Pons (tissue), 1 donor: ENCODE measurements around the gene C9orf57.
A peak's percentile ranks its signal among the peaks of the same experiment; 100 is the strongest.
"Not testable (repeated sequence)": the region's sequence is repeated elsewhere in the genome, so short reads cannot be mapped to it uniquely, and the experiment has no call there.

Experiments used
- DNase-seq: peaks from one replicate; pipeline ENCODE4 v3.0.0-alpha.2; 2016; ENCODE audit warnings: low spot score

C9orf57 gene

DNA sequence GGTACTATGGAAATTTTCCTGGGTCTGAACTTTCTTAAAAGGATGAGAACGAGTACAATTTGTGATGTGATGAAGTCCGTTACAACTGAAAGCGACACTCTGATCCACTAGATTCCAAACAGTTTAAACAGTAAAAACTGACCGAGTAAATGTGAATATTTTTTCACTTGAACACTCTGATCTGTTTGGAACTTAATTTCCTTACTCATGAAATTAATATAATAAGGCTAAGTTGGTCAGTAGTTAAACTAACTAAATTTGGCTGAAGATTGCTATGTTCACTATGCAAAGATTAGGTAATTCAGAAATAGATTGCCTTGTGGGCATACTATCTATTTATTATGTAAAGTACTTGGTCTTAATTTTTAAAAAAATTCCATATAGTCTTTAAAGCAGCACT, at the start of gene C9orf57:
Gene C9orf57 (minus strand): TSS at position 101 of the 400 bp plus-strand sequence. CDS start 1,282 bp downstream, outside the sequence.
- no peak for DNase-seq

- DNase-seq: no peak
Observed at GRCh38 chr9:72102520-72102919, 42.1 kb upstream of the C9orf57 start.

DNA sequence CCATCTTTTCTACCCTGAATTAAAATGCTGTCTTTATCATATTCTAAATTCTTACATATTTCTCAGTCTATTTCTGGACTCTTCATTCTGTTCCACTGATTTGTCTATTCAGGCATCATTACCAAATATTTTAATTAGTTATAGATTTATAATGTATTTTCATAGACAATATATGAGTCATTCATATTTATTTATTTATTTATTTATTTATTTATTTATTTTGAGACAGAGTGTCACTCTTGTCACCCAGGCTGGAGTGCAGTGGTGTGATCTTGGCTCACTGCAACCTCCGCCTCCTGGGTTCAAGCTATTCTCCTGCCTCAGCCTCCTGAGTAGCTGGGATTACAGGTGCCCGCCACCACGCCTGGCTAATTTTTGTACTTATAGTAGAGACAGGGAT, 35.1 kb upstream of the C9orf57 start:
- not testable (repeated sequence) for DNase-seq

GRCh38 chr9:72092820-72093219, 32.4 kb upstream of the C9orf57 start:
- DNase-seq: no peak

DNA sequence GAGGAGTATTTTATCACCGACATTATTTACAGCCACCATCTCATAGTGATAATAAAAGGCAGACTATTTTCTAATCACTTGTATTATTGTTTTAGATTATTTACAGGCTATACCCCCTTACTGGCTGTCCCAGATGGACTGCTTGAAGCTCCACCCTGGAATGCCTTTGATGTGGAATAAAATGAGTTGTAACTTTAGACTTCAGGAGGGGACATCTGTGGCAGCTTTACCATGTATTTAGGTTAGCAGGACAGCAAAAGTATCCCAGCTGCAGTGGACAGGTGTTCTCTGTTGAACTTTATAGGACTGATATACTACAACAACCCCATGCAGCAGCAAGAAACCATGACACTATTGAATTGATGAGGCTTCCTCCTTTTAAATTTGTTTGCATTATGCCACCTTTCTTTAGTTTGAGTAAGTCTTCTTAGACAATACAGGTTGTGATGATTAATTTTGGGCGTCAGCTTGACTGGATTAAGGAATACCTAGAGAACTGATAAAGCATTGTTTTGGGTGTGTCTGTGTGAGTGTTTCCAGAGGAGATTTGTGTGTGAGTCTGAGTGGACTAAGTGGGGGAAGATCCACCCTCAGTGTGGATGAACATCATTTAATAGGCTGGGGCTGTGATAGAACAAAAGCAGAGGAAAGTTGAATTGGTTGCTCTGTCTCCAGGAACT, 29.2 kb upstream of the C9orf57 start:
- DNase-seq: no peak

- DNase-seq: no peak
Observed at GRCh38 chr9:72082536-72082935, 22.1 kb upstream of the C9orf57 start.

DNA sequence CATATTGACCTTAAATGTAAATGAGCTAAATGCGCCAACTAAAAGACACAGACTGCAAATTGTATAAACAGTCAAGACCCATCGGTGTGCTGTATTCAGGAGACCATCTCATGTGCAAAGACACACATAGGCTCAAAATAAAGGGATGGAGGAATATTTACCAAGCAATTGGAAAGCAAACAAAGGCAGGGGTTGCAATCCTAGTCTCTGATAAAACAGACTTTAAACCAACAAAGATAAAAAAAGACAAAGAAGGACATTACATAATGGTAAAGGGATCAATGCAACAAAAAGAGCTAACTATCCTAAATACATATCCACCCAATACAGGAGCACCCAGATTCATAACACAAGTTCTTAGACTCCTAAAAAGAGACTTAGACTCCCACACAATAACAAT, 14.3 kb upstream of the C9orf57 start:
- DNase-seq: not testable (repeated sequence)

DNA sequence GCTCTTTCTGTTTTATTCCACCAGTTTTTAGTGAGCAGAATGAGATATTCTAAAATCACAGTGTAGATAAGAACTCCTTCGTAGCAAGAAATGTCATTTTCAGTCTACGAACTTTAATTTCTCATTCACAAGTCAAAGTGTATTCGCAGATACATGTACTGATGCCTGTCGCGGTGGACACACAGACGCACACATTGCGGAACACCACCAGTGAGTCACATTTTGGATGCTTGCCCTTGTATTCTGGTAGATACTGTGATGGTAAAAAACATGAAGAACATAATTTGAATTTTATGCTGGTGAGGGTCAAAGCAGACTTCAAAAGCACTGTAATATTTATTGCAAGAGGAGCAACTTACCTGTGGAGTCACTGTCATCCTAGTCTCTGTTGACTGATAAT, 4.7 kb upstream of the C9orf57 start:
- no peak for DNase-seq

DNA sequence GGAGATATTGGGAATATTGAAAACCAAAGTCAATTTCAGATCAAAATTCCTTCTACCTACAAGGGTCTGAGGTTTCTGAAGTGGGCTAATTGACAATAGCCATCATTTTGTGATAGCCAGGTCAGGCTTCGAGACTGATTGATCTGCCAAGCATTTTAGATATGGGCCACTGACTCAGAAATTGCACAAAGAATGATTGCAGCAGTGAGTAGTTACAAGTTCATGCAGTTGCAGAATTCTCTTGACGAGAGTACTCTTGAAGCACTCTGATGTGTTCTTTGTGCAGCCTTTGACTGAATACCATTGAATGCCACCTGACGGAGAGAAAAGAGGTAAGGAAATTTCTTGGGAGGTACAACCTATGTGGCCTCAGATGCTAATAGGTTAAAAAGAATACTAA, 8.3 kb downstream of the C9orf57 start:
- DNase-seq: no peak

GRCh38 chr9:72048850-72049249, 11.6 kb downstream of the C9orf57 start:
- no peak for DNase-seq

DNA sequence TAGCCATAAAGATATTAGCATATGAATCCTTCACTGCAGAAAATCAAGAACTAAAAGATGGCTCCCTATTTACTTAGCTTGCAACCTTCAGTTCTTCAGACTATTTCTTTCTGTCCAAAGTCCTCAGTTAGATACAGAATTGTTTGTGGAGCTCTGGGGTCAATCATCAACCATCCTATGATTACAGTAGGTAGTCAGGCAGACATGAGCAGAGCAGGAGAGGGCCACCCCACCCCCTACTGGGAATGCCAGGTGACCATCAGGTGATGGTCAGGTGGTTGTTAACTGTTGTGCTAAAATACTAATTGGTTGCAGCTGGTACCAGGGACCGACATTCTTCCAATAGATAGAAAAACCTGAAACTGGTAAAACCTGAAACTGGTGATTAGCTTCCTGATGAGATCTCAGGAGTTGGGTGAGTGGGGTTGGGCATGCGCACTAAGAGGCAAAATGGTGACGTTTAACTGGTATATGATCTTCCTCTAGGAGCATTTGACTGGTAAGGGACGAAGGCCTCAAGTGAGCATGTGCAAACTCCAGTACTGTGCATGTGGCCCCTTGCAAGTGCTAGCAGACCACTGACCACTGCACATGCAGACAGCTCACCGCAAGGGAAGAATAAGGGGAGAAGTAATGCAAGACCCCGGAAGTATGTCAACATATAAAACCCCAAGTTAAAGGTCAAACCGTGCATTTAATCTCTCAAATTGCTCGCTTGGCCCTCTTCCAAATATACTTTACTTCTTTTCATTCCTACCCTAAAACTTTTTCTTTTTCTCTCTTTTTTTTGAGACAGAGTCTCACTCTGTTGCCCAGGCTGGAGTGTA, 13.6 kb downstream of the C9orf57 start:
- DNase-seq: no peak

- no peak for DNase-seq
Observed at GRCh38 chr9:72044095-72044494, 16.3 kb downstream of the C9orf57 start.

- no peak for DNase-seq
Observed at GRCh38 chr9:72043576-72043975, 16.8 kb downstream of the C9orf57 start.

DNA sequence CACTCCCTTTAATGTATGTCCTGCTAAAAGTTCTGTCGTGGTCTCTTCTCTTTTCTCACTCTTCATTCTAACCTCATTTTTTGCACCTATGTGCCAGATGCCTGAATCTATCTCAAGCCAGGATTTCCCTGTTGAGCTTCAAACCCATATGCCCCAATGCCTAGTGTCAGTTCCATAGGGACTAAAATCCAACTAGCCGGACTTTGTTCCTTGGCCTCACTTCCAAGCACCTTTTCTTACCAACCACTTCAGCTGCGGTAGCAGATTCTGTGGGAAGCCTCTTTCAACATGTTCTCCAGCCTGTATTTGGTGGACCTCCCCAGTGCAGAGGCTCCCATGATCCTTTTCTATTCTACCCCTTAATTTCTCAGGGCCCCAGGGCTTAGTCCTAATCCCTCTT, 17.5 kb downstream of the C9orf57 start:
- no peak for DNase-seq

- DNase-seq: no peak
Observed at GRCh38 chr9:72041775-72042194, 18.6 kb downstream of the C9orf57 start.

GRCh38 chr9:72041369-72041768, 19.0 kb downstream of the C9orf57 start:
- no peak for DNase-seq

DNA sequence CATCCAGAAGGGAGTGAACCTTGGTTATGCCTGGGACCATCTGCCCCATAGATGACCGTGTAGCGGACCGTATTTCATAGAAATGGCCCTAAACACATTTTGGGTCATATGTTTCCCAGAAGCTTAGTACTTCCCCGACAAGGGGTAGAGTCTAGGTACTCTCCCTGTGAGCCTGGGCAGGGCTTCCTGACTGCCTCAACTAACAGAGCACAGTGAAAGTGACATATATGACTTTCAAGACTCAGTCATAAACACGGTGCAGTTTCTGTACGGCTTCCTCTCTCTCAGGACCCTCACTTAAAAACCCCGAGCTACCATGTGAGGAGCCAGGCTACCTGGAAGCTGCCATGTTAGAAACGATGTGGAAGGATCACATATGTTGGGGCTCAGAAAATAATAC, 20.9 kb downstream of the C9orf57 start:
- no peak for DNase-seq

DNA sequence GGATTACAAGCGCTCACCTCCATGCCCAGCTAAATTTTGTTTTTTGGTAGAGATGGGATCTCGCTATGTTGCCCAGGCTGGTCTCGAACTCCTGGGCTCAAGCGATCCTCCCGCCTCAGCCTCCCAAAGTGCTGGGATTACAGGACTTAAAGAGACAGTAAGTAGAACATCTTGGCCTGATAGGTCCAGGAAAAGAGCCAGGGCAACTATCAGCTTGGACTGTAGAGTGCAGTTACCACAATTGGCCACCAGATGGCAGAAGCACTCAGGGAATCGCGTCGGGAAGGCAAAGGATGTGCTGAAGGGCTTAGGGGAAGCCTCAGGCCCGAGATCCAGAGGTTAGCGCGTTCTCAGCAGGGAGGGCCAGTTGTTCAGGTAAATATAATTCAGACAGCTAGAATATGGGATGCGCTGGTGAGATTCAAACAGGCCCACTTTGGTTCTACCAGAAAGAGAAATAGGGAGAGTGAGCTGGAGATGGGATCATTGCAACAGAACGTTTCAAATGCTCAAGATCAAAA, 21.5 kb downstream of the C9orf57 start:
- DNase-seq: peak; percentile 84

- DNase-seq: peak; percentile 24
Observed at GRCh38 chr9:72038408-72038807, 22.0 kb downstream of the C9orf57 start.

DNA sequence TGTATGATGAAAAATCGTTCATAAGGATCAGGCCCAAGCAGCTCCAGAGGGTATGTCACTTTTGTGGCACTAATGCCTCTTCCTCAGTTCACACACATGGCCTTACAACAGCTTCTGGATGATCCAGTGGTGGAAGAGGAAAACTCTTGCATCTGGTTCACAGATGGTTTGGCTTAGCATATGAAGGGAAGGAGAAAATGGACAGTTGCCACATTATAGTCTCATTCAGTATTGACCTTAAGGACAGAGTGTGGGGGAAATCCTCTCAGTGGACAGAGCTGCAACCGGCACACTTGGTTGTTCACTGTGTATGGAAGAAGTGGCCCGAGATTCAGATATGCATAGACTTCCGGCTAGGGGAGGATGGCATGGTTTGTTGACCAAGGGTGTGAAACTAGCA, 22.8 kb downstream of the C9orf57 start:
- DNase-seq: no peak

- no peak for DNase-seq
Observed at GRCh38 chr9:72030767-72031166, 29.6 kb downstream of the C9orf57 start.

DNA sequence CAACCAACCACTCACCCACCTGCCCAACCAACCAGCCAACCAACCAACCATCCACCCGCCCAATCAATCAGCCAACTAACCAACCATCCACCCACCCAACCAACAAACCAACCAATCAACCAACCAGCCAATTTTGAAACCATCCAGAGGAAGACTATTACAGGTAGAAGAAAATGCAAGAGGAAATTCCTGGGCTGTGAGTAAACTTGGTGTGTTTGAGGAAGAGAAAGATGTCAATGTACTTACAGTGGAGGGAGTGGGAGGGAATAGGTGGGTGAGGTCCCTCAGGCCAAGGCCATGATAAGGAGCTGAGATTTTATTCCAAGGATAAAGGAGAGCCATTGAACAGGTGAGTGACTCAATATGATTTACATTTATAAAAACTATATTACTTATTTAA, 30.4 kb downstream of the C9orf57 start:
- no peak for DNase-seq

DNA sequence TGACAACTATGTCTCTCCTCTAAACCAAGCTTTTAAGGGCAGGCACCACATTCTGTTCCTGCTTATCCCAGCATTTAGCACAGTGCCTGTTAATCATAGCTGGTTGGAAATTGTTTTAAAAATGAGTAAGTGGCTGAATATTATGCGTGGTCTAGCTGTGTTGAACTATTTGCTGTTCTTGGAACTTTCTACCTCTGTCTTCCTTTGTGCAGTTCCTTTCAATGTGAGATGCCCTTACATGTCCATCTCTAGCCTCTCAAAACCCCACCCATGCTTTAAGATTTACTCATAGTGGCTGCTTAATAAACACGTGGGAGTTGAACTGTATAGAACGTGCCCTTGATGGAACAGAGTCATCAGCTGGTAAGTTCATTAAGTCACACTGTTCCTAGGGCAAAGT, 34.5 kb downstream of the C9orf57 start:
- DNase-seq: no peak
